Liver (tissue), 3 donors: Measurements from ENCODE around the gene GNG7.

Source experiments
- EGR1 ChIP-seq, 2 donors: IDR thresholded peaks; 2 replicates each; pipeline ENCODE4 v1.6.1; 2016 to 2018; ENCODE audit warnings: antibody characterized with exemption in 2 of 2, low read depth in 2 of 2
- FOXA2 ChIP-seq: IDR thresholded peaks from 2 replicates; pipeline ENCODE4 v1.6.1; 2016; ENCODE audit warnings: antibody characterized with exemption
- HNF4A ChIP-seq, 2 donors: conservative IDR thresholded peaks; 2 replicates each; pipeline ENCODE4 v1.6.1; 2016; ENCODE audit warnings: antibody characterized with exemption in 2 of 2, mild to moderate bottlenecking in 2 of 2
- RAD21 ChIP-seq, 2 donors: IDR thresholded peaks; 2 replicates each; pipeline ENCODE4 v1.6.1; 2016; ENCODE audit warnings: antibody characterized with exemption in 2 of 2, mild to moderate bottlenecking in 2 of 2
- SP1 ChIP-seq: IDR thresholded peaks from 2 replicates; pipeline ENCODE4 v1.6.1; 2018; ENCODE audit warnings: antibody characterized with exemption, mild to moderate bottlenecking
- TAF1 ChIP-seq: conservative IDR thresholded peaks from 2 replicates; pipeline ENCODE4 v1.6.1; 2016; ENCODE audit warnings: antibody characterized with exemption, mild to moderate bottlenecking
- YY1 ChIP-seq: IDR thresholded peaks from 2 replicates; pipeline ENCODE4 v1.6.1; 2016; ENCODE audit warnings: antibody characterized with exemption, mild to moderate bottlenecking
- TF ChIP-seq, protein P1 (sequence below): fragments of 150-350 bp; IDR thresholded peaks from 2 replicates; pipeline ENCODE4 v1.5.1; 2017; ENCODE audit warnings: improper control_type of control experiment, low read depth, low read length; ENCODE audit not compliant: missing input control
- TF ChIP-seq, protein P2 (sequence below): IDR thresholded peaks from 2 replicates; pipeline ENCODE4 v1.6.1; 2016; ENCODE audit warnings: antibody characterized with exemption, mild to moderate bottlenecking
- TF ChIP-seq, protein P3 (sequence below): IDR thresholded peaks from 2 replicates; pipeline ENCODE4 v1.6.1; 2016; ENCODE audit warnings: antibody characterized with exemption
- TF ChIP-seq, protein P4 (sequence below): IDR thresholded peaks from 2 replicates; pipeline ENCODE4 v1.6.1; 2016; ENCODE audit warnings: antibody characterized with exemption
- donor health status: healthy.
- donor health status: healthy.

DNA sequence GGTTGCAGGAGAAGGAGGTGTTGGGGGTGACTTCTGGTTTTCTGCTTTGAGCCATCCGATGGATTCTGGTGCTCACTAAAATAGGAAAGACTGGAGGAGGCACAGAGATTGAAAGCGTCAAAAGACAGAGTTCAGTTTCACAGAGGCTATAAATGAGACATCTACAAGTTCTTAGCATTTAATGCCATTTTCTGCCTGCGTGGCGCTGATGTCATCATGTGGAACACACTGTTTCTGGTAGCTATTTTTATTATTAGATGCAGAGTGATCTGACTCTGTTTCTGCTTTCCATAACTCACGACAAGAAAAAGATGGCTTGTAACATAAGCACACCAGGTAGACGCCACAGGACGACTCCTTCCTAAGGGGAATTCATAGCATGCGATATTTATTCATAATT, 40.6 kb upstream of the GNG7 start:
- TF ChIP-seq RAD21 (IDR thresholded peaks at IDR 0.05) (no peak), TAF1 (no peak), SP1 (no peak), FOXA2 (no peak), HNF4A (conservative IDR thresholded peaks at IDR 0.05) (no peak), YY1 (no peak), EGR1 (IDR thresholded peaks at IDR 0.05; ENCODE audit: low read depth in 2 of 2) (no peak)
- TF ChIP-seq, protein P1, sequence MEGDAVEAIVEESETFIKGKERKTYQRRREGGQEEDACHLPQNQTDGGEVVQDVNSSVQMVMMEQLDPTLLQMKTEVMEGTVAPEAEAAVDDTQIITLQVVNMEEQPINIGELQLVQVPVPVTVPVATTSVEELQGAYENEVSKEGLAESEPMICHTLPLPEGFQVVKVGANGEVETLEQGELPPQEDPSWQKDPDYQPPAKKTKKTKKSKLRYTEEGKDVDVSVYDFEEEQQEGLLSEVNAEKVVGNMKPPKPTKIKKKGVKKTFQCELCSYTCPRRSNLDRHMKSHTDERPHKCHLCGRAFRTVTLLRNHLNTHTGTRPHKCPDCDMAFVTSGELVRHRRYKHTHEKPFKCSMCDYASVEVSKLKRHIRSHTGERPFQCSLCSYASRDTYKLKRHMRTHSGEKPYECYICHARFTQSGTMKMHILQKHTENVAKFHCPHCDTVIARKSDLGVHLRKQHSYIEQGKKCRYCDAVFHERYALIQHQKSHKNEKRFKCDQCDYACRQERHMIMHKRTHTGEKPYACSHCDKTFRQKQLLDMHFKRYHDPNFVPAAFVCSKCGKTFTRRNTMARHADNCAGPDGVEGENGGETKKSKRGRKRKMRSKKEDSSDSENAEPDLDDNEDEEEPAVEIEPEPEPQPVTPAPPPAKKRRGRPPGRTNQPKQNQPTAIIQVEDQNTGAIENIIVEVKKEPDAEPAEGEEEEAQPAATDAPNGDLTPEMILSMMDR, result no peak
- TF ChIP-seq, protein P2, sequence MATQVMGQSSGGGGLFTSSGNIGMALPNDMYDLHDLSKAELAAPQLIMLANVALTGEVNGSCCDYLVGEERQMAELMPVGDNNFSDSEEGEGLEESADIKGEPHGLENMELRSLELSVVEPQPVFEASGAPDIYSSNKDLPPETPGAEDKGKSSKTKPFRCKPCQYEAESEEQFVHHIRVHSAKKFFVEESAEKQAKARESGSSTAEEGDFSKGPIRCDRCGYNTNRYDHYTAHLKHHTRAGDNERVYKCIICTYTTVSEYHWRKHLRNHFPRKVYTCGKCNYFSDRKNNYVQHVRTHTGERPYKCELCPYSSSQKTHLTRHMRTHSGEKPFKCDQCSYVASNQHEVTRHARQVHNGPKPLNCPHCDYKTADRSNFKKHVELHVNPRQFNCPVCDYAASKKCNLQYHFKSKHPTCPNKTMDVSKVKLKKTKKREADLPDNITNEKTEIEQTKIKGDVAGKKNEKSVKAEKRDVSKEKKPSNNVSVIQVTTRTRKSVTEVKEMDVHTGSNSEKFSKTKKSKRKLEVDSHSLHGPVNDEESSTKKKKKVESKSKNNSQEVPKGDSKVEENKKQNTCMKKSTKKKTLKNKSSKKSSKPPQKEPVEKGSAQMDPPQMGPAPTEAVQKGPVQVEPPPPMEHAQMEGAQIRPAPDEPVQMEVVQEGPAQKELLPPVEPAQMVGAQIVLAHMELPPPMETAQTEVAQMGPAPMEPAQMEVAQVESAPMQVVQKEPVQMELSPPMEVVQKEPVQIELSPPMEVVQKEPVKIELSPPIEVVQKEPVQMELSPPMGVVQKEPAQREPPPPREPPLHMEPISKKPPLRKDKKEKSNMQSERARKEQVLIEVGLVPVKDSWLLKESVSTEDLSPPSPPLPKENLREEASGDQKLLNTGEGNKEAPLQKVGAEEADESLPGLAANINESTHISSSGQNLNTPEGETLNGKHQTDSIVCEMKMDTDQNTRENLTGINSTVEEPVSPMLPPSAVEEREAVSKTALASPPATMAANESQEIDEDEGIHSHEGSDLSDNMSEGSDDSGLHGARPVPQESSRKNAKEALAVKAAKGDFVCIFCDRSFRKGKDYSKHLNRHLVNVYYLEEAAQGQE, result no peak
- TF ChIP-seq, protein P3, sequence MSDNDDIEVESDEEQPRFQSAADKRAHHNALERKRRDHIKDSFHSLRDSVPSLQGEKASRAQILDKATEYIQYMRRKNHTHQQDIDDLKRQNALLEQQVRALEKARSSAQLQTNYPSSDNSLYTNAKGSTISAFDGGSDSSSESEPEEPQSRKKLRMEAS, result no peak
- TF ChIP-seq, protein P4, sequence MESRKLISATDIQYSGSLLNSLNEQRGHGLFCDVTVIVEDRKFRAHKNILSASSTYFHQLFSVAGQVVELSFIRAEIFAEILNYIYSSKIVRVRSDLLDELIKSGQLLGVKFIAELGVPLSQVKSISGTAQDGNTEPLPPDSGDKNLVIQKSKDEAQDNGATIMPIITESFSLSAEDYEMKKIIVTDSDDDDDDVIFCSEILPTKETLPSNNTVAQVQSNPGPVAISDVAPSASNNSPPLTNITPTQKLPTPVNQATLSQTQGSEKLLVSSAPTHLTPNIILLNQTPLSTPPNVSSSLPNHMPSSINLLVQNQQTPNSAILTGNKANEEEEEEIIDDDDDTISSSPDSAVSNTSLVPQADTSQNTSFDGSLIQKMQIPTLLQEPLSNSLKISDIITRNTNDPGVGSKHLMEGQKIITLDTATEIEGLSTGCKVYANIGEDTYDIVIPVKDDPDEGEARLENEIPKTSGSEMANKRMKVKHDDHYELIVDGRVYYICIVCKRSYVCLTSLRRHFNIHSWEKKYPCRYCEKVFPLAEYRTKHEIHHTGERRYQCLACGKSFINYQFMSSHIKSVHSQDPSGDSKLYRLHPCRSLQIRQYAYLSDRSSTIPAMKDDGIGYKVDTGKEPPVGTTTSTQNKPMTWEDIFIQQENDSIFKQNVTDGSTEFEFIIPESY, result no peak
